ENCODE data around the gene GOLGA6L26. TPM values are rescaled to one million over a fixed set of nuclear protein-coding genes. Genes with fewer than 3 reads are reported as not detected.
"Not testable (repeated sequence)": the region's sequence is repeated elsewhere in the genome, so short reads cannot be mapped to it uniquely, and the experiment has no call there.

The GOLGA6L26 gene, protein sequence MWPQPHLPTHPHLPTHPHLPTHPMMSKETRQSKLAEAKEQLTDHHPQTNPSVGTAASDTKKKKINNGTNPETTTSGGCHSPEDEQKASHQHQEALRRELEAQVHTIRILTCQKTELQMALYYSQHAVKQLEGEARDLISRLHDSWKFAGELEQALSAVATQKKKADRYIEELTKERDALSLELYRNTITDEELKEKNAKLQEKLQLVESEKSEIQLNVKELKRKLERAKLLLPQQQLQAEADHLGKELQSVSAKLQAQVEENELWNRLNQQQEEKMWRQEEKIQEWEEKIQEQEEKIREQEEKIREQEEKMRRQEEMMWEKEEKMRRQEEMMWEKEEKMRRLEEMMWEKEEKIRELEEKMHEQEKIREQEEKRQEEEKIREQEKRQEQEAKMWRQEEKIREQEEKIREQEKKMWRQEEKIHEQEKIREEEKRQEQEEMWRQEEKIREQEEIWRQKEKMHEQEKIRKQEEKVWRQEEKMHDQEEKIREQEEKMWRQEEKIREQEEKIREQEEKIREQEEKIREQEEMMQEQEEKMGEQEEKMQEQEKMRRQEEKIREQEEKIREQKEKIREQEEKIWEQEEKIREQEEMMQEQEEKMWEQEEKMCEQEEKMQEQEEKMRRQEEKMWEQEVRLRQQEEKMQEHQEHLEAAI
- not detected for total RNA-seq (2013)
- not detected for polyA plus RNA-seq
- not detected in 2 replicates for polyA minus RNA-seq
- total RNA-seq, result 0 reads per million in 11 experiments

DNA sequence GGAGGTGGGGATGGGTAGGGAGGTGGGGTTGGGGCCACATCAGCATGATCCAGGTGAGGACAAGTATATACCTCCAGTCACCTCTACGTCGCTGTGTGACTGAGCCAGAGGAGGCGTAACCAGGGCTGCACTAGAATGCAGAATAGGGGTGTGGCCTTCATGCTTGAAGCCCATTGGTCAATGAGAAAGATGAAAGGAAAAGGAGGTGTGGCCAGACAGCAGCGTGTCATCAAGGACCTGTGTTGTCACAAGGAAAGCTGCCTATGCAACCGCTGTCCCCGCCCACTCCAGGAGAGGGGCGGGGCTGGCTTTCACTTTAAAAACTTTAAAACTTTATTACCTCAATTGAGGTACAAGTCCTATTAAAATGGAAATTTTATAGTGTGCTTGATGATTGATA is at the start of gene GOLGA6L26:
GOLGA6L26 (minus strand) TSS at position 101 of the 400 bp plus-strand sequence; CDS start at position 40, 61 bp downstream.
- H3K79me2 ChIP-seq (ENCODE audit: insufficient read depth, low read length); H3K36me3 Mint-ChIP-seq; H3K27ac Mint-ChIP-seq; H3K9me3 ChIP-seq (replicated peaks in 1 of 2; ENCODE audit: control insufficient read depth in 1 of 2, insufficient read depth in 1 of 2, low read length in 2 of 2); H2AFZ ChIP-seq (ENCODE audit: insufficient read depth, low read depth, low read length, poor library complexity, severe bottlenecking); H3K27ac ChIP-seq (ENCODE audit: low read depth in 1 of 2, low read length in 2 of 2); H3K4me2 ChIP-seq (replicated peaks; ENCODE audit: extremely low read depth, low read length, poor library complexity, severe bottlenecking); H3K9ac ChIP-seq (ENCODE audit: insufficient read depth, low read length, poor library complexity, severe bottlenecking); H3K9me3 Mint-ChIP-seq; H3K36me3 ChIP-seq (replicated peaks in 1 of 2; ENCODE audit: control insufficient read depth in 1 of 2, insufficient read depth in 2 of 2, low read length in 2 of 2); intact Hi-C loops (cut with micrococcal nuclease); H3K4me3 ChIP-seq (replicated peaks in 1 of 3; ENCODE audit: low read depth in 2 of 3, low read length in 3 of 3); H3K4me1 ChIP-seq (ENCODE audit: control insufficient read depth in 1 of 2, insufficient read depth in 2 of 2, low read length in 2 of 2); DNase-seq; H3K27me3 Mint-ChIP-seq (ENCODE audit: low read depth in 3 of 3); H4K20me1 ChIP-seq (ENCODE audit: insufficient read depth, low read length); H3K4me3 Mint-ChIP-seq; H3K4me1 Mint-ChIP-seq; H3K27me3 ChIP-seq (ENCODE audit: control insufficient read depth in 2 of 2, insufficient read depth in 2 of 2, low read length in 2 of 2): not testable (repeated sequence)
- WGBS (ENCODE audit: insufficient coverage), result no CpG with 5 or more reads among the region's 7 CpGs

DNA sequence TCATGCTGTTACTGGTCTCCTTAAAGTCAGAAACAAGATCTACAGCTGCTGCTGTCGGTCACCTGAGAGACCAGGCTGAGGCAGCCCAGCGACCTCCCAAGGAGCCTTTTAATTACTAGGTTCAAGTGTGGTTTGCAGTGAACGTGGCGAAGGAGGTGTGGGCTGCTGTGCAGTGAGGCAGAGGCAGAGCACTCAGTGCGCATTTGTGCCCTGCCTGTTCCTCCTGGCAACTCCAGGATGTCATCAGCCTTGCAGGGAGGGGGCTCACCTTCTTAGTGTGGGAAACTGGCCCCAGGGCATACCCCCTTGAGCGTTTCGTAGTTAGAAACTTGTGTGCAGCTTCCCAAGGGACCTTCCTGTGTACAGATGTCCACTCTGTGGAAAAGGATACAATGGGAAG is 47.2 kb upstream of the GOLGA6L26 start:
- H3K9me3 Mint-ChIP-seq; H3K27me3 Mint-ChIP-seq (ENCODE audit: low read depth in 3 of 3); H3K4me2 ChIP-seq (replicated peaks; ENCODE audit: extremely low read depth, low read length, poor library complexity, severe bottlenecking); H3K4me3 ChIP-seq (replicated peaks in 1 of 3; ENCODE audit: low read depth in 2 of 3, low read length in 3 of 3); H3K9me3 ChIP-seq (replicated peaks in 1 of 2; ENCODE audit: control insufficient read depth in 1 of 2, insufficient read depth in 1 of 2, low read length in 2 of 2); intact Hi-C loops (cut with micrococcal nuclease); H3K4me3 Mint-ChIP-seq; H3K27me3 ChIP-seq (ENCODE audit: control insufficient read depth in 2 of 2, insufficient read depth in 2 of 2, low read length in 2 of 2); H2AFZ ChIP-seq (ENCODE audit: insufficient read depth, low read depth, low read length, poor library complexity, severe bottlenecking); H3K4me1 Mint-ChIP-seq; H3K9ac ChIP-seq (ENCODE audit: insufficient read depth, low read length, poor library complexity, severe bottlenecking); DNase-seq; H3K79me2 ChIP-seq (ENCODE audit: insufficient read depth, low read length); H3K4me1 ChIP-seq (ENCODE audit: control insufficient read depth in 1 of 2, insufficient read depth in 2 of 2, low read length in 2 of 2); H3K27ac ChIP-seq (ENCODE audit: low read depth in 1 of 2, low read length in 2 of 2); H3K36me3 Mint-ChIP-seq; H3K27ac Mint-ChIP-seq; H4K20me1 ChIP-seq (ENCODE audit: insufficient read depth, low read length); H3K36me3 ChIP-seq (replicated peaks in 1 of 2; ENCODE audit: control insufficient read depth in 1 of 2, insufficient read depth in 2 of 2, low read length in 2 of 2): not testable (repeated sequence)
- 84% methylated on average over 7 of the region's 7 CpGs for WGBS (ENCODE audit: insufficient coverage)

DNA sequence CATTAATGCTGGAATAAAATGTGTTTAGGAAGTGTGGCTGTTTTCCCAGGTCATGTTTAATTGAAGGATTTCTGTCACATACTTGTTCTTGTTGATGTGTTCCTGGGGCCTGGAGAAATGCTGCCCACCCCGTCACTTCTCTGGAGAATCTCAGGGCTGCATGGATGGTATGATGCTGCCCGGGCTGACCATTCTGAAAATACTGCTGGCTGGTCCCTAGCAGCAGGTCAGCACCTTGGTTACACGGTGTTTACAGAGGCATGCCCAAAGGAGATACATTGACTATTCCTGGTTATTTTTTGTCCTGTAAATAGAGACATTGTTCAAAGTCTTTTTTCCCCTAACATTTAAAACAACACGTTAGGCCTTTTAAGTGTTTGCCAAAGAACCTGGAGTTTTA is 46.7 kb upstream of the GOLGA6L26 start:
- H3K9ac ChIP-seq (ENCODE audit: insufficient read depth, low read length, poor library complexity, severe bottlenecking); H3K36me3 ChIP-seq (replicated peaks in 1 of 2; ENCODE audit: control insufficient read depth in 1 of 2, insufficient read depth in 2 of 2, low read length in 2 of 2); H3K4me2 ChIP-seq (replicated peaks; ENCODE audit: extremely low read depth, low read length, poor library complexity, severe bottlenecking); H3K4me3 ChIP-seq (replicated peaks in 1 of 3; ENCODE audit: low read depth in 2 of 3, low read length in 3 of 3); H3K9me3 ChIP-seq (replicated peaks in 1 of 2; ENCODE audit: control insufficient read depth in 1 of 2, insufficient read depth in 1 of 2, low read length in 2 of 2); H3K27ac Mint-ChIP-seq; H3K4me3 Mint-ChIP-seq; H4K20me1 ChIP-seq (ENCODE audit: insufficient read depth, low read length); H3K36me3 Mint-ChIP-seq; H3K27ac ChIP-seq (ENCODE audit: low read depth in 1 of 2, low read length in 2 of 2); H2AFZ ChIP-seq (ENCODE audit: insufficient read depth, low read depth, low read length, poor library complexity, severe bottlenecking); H3K79me2 ChIP-seq (ENCODE audit: insufficient read depth, low read length); H3K4me1 ChIP-seq (ENCODE audit: control insufficient read depth in 1 of 2, insufficient read depth in 2 of 2, low read length in 2 of 2); intact Hi-C loops (cut with micrococcal nuclease); H3K27me3 ChIP-seq (ENCODE audit: control insufficient read depth in 2 of 2, insufficient read depth in 2 of 2, low read length in 2 of 2); H3K4me1 Mint-ChIP-seq; H3K27me3 Mint-ChIP-seq (ENCODE audit: low read depth in 3 of 3); DNase-seq; H3K9me3 Mint-ChIP-seq: not testable (repeated sequence)
- WGBS (ENCODE audit: insufficient coverage), result no CpG with 5 or more reads among the region's 4 CpGs

DNA sequence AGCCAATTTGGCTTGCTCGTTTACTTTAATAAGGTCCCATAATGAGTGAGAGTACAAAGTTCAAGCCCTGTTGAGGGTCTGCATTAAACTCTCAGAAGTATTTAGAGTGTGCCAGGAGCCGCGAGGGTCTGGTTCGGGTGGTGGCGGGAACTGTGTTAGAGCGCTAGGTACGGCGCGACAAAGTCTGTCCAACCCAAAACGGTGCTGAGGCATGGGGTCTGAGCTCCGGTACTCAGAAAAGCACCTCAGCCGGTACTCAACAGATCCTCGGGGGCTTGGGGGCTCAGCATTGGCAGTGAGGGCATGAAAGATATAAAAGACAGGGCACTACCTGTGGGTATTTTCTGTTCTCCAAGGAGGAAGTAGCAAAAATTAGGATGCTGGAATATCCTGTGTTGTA is 45.0 kb upstream of the GOLGA6L26 start:
- DNase-seq; H3K4me3 Mint-ChIP-seq; intact Hi-C loops (cut with micrococcal nuclease); H3K27me3 ChIP-seq (ENCODE audit: control insufficient read depth in 2 of 2, insufficient read depth in 2 of 2, low read length in 2 of 2); H3K9me3 Mint-ChIP-seq; H3K4me2 ChIP-seq (replicated peaks; ENCODE audit: extremely low read depth, low read length, poor library complexity, severe bottlenecking); H3K27ac Mint-ChIP-seq; H3K27me3 Mint-ChIP-seq (ENCODE audit: low read depth in 3 of 3); H3K36me3 ChIP-seq (replicated peaks in 1 of 2; ENCODE audit: control insufficient read depth in 1 of 2, insufficient read depth in 2 of 2, low read length in 2 of 2); H3K9me3 ChIP-seq (replicated peaks in 1 of 2; ENCODE audit: control insufficient read depth in 1 of 2, insufficient read depth in 1 of 2, low read length in 2 of 2); H3K4me1 Mint-ChIP-seq; H4K20me1 ChIP-seq (ENCODE audit: insufficient read depth, low read length); H3K9ac ChIP-seq (ENCODE audit: insufficient read depth, low read length, poor library complexity, severe bottlenecking); H3K36me3 Mint-ChIP-seq; H3K27ac ChIP-seq (ENCODE audit: low read depth in 1 of 2, low read length in 2 of 2); H3K4me3 ChIP-seq (replicated peaks in 1 of 3; ENCODE audit: low read depth in 2 of 3, low read length in 3 of 3); H3K79me2 ChIP-seq (ENCODE audit: insufficient read depth, low read length); H2AFZ ChIP-seq (ENCODE audit: insufficient read depth, low read depth, low read length, poor library complexity, severe bottlenecking); H3K4me1 ChIP-seq (ENCODE audit: control insufficient read depth in 1 of 2, insufficient read depth in 2 of 2, low read length in 2 of 2): not testable (repeated sequence)
- 93% methylated on average over 13 of the region's 13 CpGs for WGBS (ENCODE audit: insufficient coverage)
